Mesothelial cell of epicardium (in vitro differentiated cells): Measurements from ENCODE around the gene APP. TPM values are rescaled to one million over a fixed set of nuclear protein-coding genes. Genes with fewer than 3 reads are reported as not detected.

Experiments used
- DNase-seq, 2 experiments: peaks; one replicate each; pipeline ENCODE4 v3.0.0; 2021; ENCODE audit warnings: low spot score in 2 of 2; ENCODE audit not compliant: unreplicated experiment in 2 of 2
- H3K27ac Mint-ChIP-seq: 2 replicates; pipeline ENCODE4 v1.8.0; 2021; ENCODE audit warnings: mixed read lengths
- H3K27me3 Mint-ChIP-seq: 2 replicates; pipeline ENCODE4 v1.8.0; 2021; ENCODE audit warnings: low read depth, mixed read lengths
- H3K36me3 Mint-ChIP-seq: 2 replicates; pipeline ENCODE4 v1.8.0; 2021; ENCODE audit warnings: mixed read lengths
- H3K4me1 Mint-ChIP-seq: 2 replicates; pipeline ENCODE4 v1.8.0; 2021; ENCODE audit warnings: mixed read lengths
- H3K4me3 Mint-ChIP-seq: 2 replicates; pipeline ENCODE4 v1.8.0; 2021; ENCODE audit warnings: mild to moderate bottlenecking, moderate library complexity, mixed read lengths
- H3K9me3 Mint-ChIP-seq: 2 replicates; pipeline ENCODE4 v1.8.0; 2021; ENCODE audit warnings: mixed read lengths
- total RNA-seq: library from RNA; stranded (reverse); gene quantifications from 3 replicates; pipeline ENCODE4 v1.2.1, GENCODE V29; 2021
- TF ChIP-seq, protein P1 (sequence below): fragments of 200-600 bp; sonication (generic); IDR thresholded peaks from one replicate; pipeline ENCODE4 v1.5.0; 2021; ENCODE audit warnings: antibody characterized with exemption; ENCODE audit not compliant: unreplicated experiment

APP gene
- total RNA-seq, 1 donor from 2014 or later = 495 TPM

DNA sequence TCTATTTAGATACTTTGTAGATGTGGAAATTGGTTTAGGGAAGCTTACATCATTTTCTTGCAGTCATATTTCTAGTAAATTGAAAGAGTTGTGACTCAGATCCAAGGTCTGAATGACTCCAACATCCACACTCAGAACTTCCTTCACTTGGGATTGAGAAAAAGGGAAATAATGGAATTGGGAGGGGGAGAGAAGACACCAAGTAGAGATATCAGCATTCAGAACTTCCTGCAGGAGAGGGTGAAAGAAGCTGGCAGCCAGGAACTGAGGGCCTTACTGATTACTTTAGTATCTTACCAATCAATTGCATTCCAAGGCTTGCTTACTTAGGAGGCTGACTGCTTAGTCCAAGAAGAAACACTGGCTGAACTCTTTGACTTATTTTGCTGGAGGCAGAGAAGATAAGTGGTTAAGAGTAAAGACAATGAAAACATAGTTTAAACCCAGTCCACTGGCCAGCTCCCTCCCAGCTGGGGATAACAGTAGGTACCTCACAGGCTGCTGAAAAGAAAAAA lies 21.7 kb downstream of the APP start:
- H3K9me3 Mint-ChIP-seq = peaks cover 4% of the 10 kb centered on the region

GRCh38 chr21:26148071-26148839 lies 22.3 kb downstream of the APP start:
- H3K27ac Mint-ChIP-seq = peak overlapping the region; percentile 85
- TF ChIP-seq, protein P1, sequence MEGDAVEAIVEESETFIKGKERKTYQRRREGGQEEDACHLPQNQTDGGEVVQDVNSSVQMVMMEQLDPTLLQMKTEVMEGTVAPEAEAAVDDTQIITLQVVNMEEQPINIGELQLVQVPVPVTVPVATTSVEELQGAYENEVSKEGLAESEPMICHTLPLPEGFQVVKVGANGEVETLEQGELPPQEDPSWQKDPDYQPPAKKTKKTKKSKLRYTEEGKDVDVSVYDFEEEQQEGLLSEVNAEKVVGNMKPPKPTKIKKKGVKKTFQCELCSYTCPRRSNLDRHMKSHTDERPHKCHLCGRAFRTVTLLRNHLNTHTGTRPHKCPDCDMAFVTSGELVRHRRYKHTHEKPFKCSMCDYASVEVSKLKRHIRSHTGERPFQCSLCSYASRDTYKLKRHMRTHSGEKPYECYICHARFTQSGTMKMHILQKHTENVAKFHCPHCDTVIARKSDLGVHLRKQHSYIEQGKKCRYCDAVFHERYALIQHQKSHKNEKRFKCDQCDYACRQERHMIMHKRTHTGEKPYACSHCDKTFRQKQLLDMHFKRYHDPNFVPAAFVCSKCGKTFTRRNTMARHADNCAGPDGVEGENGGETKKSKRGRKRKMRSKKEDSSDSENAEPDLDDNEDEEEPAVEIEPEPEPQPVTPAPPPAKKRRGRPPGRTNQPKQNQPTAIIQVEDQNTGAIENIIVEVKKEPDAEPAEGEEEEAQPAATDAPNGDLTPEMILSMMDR = no peak
- no peak for DNase-seq
- H3K27me3 Mint-ChIP-seq = no peaks in the 10 kb centered on the region
- no peak overlapping the region for H3K4me3 Mint-ChIP-seq
- H3K9me3 Mint-ChIP-seq = peaks cover 4% of the 10 kb centered on the region
- H3K36me3 Mint-ChIP-seq = peaks cover 12% of the 10 kb centered on the region
- H3K4me1 Mint-ChIP-seq = peaks cover 60% of the 10 kb centered on the region

More for the DNA sequence above, 21.7 kb downstream of the APP start:
- TF ChIP-seq, protein P1 = no peak
- H3K4me1 Mint-ChIP-seq = peaks cover 58% of the 10 kb centered on the region
- no peak for DNase-seq
- H3K4me3 Mint-ChIP-seq = no peak overlapping the region
- H3K36me3 Mint-ChIP-seq = peaks cover 12% of the 10 kb centered on the region
- no peaks in the 10 kb centered on the region for H3K27me3 Mint-ChIP-seq
- H3K27ac Mint-ChIP-seq = peak overlapping the region; percentile 85

DNA sequence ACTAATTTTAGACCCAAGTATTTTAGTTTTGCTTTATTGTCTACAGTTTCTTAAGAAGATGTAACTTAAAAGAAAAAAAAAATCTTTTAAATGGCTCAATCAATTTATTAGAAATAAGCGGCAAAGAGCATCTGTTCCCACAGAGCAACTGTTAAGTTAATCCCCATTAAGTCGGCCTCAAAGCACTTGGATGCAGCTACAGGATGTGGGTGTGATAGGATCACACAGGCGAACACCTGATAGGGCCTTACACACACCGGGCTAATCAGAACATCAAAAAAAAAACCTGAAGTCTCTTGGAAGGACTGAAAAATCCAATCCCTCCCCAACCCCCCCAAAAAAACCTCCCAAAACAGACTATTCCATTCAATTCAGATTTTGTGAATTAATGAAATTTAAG lies 23.0 kb downstream of the APP start:
- H3K36me3 Mint-ChIP-seq = peaks cover 8% of the 10 kb centered on the region
- TF ChIP-seq, protein P1 = no peak
- H3K27me3 Mint-ChIP-seq = no peaks in the 10 kb centered on the region
- no peak for DNase-seq
- H3K4me1 Mint-ChIP-seq = peaks cover 60% of the 10 kb centered on the region
- peaks cover under 1% of the 10 kb centered on the region for H3K9me3 Mint-ChIP-seq
- peak overlapping the region; percentile 85 for H3K27ac Mint-ChIP-seq
- H3K4me3 Mint-ChIP-seq = no peak overlapping the region

- Mint-ChIP-seq H3K4me1 (peaks cover 60% of the 10 kb centered on the region), H3K36me3 (peaks cover 13% of the 10 kb centered on the region), H3K27me3 (no peaks in the 10 kb centered on the region), H3K4me3 (no peak overlapping the region), H3K9me3 (no peaks in the 10 kb centered on the region), H3K27ac (no peak overlapping the region)
- DNase-seq = no peak
- TF ChIP-seq, protein P1 = no peak
Measured at GRCh38 chr21:26146681-26147080, 23.9 kb downstream of the APP start.

- no peak for DNase-seq
- Mint-ChIP-seq H3K27me3 (no peaks in the 10 kb centered on the region), H3K4me3 (no peak overlapping the region), H3K9me3 (no peaks in the 10 kb centered on the region), H3K27ac (peak overlapping the region; percentile 90), H3K36me3 (peaks cover 19% of the 10 kb centered on the region), H3K4me1 (peaks cover 49% of the 10 kb centered on the region)
- TF ChIP-seq, protein P1 = no peak
Measured at GRCh38 chr21:26144031-26144430, 26.5 kb downstream of the APP start.
